A673 (cell line): ENCODE results near the gene PJA2.

Source experiments
- CTCF ChIP-seq: fragments of 300-800, 200-600 bp; sonication (generic); conservative IDR thresholded peaks from 2 replicates; pipeline ENCODE4 v1.5.1; 2017; ENCODE audit warnings: low read depth, mild to moderate bottlenecking, antibody characterized with exemption, low read length, moderate library complexity, mixed read lengths
- EZH2 ChIP-seq: fragments of 200-600 bp; sonication (generic); IDR thresholded peaks from 2 replicates; pipeline ENCODE4 v1.6.1; 2017; ENCODE audit warnings: borderline replicate concordance, low read depth, mild to moderate bottlenecking, mixed read lengths, antibody characterized with exemption, low read length; ENCODE audit not compliant: poor library complexity, severe bottlenecking

- TF ChIP-seq CTCF: no peak
- TF ChIP-seq EZH2: no peak
Observed at GRCh38 chr5:109412981-109413402, 3.2 kb upstream of the PJA2 start.
